Fibroblast of skin of abdomen (primary cell): ENCODE results near the gene ZNF175.
"Not testable (repeated sequence)": the region's sequence is repeated elsewhere in the genome, so short reads cannot be mapped to it uniquely, and the experiment has no call there.

ENCODE experiments used
- DNase-seq: peaks from one replicate; pipeline ENCODE4 v3.0.0-alpha.2; 2013

The ZNF175 gene

DNA sequence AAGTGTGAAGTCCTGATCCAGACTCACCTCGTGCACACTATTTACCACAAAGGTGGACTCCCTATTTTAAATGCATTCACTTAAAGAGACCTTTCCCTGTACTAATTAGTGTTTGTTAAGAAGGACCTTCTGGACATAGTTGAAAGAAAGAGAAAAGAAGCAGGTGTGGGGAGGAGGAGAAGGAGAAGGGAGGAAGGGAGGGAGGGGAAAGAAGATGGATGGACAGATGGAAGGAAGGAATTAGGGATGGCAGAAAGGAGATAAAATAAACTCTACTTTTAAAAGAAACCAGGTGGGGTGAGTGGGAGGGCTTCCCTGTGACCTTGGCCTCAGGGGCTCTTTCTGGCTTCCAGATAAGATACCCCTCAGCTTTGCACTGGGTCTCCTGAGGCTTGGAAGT lies 21.4 kb downstream of the ZNF175 start:
- DNase-seq: no peak

DNA sequence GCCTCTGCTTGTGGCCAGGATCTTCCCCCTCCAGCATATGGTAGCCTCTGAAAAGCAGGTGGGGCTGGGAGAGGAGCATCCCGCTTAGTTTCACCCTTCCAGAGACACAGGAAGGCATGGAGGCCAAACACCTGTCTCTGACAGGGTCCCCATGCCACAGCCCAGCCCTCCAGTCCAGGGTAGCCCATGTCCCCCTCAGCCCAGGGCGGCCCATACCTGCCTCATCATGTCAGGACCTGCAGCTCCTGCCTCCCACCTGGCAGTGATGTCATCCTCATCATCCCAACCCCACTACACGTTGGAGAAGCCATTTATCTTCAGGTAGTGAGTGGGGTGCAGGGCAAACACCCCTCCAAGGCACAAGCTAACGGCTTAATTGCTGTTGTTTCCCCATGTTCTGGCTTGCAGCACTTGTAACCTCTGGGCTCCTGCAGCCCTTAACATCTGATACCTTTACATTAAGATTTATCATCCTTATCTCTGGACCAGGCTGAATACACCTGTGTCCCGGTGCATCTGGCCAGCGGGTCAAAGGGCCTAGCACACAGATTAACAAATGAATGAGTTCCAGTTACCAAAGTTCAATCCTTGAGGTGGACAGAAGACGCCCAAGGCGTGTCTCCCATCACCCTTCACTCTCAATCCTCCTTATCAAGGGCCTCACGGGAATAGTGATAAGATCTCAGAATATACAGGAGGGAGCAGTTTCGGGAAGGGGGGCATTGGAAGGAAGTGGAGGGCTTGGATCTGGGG lies 22.2 kb downstream of the ZNF175 start:
- DNase-seq: no peak

DNA sequence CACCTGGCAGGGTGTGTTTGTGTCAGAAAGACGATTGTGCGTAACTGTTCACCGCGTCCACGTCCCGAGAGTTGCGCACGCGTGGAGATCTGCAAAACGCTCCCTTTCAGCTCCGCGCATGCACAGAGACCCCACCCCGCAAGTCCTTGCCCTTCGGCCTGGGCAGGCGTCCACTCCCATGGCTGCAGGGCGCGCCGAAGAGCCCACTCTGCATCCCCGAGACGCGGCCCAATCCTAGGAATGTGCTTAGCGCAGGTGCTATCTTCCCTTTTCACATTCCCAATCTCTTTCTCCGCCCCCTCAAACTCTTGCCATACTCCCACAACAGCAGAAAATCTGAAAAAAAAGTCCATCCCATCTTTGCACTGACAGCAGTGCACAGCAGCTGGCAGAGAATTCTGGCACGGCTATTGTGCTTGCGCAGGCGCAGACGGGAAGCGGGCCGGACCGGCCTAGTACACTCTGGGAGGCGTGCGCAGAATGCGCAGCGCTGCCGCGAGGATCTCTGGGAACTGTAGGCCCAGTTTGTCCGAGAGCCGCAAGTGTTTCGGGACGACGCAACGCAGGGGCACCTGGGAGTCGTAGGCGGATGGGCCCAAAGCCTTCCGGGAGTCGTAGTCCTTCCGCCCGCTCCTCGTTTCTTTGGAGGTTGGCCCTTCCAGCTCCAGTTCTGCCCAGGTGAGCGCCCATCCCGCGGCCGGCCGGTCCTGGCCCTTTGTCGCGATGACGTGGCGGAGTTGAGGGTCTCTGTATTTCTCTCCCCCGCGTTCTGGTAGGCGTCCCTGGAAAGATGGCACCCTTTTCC lies 23.1 kb downstream of the ZNF175 start:
- DNase-seq: peak; percentile 97

DNA sequence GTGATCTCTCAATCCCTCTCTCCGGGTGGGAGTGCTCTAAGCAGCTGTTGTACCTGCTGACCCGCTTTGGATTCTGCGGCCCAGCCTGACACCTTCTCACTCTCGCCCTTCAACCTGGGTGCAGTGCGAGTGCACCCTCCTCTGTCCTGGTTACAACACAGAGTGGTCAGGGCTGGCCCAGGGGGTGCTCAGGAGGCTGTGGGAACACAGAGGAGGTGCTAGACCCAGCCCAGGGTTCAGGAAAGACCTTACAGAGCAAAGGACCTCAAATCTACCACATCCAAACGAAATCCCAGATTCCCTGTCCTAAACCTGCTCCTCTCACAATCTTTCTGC lies 23.7 kb downstream of the ZNF175 start:
- DNase-seq: no peak

DNA sequence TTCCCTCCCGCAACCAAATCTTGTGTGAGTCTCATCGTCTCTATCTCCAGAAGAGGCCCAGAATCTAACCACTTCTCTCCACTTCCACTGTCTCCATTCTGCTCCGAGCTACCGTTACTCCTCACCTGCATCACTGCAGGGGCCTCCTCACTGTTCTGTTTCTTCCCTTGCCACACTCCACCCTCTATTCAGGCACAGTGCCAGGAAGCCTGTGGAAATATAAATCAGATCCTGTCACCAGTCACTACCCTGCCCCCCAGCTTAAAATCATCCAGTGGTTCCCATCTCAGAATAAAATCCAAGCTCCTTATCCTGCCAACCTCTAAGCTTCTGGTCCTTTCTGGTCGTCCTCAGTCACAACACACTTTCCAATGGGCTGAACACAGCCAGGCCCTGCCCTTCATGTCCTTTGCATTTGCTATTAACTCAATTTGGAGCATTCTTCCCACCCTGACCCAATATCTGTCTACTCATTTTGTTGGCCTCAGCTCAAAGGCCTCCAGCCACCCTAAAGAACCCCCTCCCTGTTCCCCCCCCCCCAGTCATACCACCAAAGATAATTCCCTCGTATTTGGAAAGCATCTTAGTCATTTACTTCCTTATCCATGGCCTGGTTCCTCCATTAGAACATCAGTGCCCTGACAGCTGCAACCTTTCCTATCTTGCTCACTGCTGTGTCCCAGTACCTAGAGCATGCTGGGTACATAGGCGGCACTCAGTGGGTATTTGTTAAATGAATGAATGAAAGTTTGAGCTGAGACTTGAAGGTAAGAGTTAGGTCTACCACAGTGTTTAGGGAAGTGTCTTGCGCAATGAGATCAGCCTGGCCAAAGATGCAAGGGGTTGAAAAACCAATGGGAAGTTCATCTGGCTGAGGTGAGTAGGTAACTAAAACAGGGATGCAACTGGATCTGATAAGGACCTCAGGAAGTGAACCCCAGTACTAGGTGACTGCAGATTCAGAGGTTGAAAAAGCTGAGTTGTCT lies 24.4 kb downstream of the ZNF175 start:
- DNase-seq: no peak

DNA sequence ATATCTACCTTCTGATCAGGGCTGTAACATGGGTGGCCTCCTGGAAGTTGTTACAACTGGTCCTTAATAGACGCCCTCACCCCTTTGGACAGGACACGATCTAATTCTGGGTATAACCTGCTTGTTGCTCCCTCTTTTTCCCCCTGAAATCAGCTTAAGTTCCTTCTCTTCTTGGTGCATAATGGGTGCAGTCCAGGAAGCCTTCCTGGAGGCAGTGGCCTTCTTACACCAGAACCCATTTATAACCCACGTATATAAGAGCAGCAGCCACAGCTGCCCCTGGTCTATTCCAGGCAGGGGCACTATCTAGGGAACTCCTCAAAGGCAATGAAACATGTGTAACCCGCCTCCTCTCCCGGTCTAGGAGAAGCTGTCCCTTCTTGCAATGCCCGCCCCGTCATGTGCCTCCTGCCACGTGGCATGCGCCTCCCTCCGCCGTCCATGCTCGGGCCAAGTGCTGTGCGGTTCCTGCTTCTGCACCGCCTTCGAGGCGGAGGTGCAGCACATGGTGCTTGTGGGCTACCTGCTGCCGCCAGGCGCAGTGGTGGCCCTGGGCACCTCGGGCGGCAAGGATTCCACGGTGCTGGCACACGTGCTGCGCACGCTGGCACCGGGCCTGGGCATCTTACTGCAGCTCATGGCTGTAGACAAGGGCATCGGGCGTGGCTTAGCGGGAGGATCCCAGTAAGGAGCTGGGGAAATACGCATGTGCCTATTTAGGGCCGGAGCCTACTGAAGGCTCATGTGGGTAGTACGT lies 27.3 kb downstream of the ZNF175 start:
- no peak for DNase-seq

DNA sequence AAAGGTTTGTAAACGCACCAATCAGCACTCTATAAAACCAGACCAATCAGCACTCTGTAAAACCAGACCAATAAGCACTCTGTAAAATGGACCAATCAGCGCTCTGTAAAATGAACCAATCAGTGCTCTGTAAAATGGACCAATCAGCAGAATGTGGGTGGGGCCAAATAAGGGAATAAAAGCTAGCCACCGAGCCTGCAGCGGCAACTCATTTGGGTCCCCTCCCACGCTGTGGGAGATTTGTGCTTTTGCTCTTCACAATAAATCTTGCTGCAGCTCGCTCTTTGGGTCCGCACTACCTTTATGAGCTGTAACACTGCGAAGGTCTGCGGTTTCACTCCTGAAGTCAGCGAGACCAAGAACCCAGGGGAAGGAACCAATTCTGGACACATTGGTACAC lies 28.0 kb downstream of the ZNF175 start:
- no peak for DNase-seq

DNA sequence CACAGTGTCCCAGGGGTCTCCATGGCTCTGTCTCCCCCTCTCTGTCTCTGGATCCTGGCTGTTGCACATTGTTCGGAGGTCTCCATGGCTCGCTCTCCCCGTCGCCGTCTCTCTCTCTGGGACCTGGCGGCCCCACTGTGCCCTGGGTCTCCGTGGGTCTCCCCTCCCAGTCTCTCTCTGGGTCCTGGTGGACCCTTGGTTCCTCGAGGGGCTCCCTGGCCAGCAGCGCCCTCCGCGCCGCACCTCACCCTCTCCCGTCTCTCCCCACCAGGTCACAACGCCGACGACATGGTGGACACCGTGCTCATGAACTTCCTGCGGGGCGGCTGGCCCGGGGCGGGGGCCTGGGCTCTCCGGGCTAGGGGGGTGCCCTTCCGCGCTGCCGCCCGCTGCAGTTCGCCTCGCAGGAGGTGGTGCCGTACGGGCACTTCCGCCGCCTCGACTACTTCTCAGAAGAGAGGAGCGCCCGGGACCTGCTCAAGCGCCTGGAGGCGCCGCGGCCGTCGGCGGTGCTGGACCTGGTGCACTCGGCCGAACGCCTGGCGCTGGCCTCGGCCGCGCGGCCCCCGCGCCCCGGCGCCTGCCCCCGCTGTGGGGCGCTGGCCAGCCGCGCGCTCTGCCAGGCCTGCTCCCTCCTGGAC lies 30.0 kb downstream of the ZNF175 start:
- no peak for DNase-seq

DNA sequence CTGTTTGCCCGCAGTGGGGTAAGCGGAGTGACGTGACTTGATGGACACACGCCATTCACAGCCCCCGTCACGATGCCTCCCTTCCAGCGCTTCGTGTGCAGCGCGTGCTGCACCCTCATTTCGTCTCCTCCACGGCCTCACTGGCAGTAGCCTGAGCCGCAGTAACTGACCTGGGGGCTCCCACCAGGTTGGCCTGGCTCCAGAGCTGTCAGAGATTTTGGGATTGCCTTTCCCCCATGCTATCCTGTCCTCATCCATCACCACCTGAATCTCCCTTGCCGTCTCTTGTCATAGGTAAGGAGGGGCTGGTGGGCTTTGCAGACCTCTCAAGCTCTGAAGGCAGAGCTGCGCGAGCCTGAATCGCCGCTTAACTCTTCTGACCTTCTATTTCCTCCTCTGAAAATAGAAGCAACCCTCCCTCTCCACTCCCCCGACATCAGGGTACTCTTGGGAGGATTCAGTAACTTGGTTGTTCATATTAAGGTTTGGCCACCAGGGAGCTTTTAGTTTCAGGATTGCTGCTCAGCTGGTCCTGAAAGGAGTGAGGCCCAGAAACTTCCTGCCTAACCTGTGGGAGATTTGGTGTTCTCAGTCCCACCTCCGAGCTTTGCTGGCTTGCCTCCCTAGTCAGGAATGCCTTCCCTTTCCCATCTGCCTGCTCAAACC lies 31.2 kb downstream of the ZNF175 start:
- DNase-seq: no peak

DNA sequence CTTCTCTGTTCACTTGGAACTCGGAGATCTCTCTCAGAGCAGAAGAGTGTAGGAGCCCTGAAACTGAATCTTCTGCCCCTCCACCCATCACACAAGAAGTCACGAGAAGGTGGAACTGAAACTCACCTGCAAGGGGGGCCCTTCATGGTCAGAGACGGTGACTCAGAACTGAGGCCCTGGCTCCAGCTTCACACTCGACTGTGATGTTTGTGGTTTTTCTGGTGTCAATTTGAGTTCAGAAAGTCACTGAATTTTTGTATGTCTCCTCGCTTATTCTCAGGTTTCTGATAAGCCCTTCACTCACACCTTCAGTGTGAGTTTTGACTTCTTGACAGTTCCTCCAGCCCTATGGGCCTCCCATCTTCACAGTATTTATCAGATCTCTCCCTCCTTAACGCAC lies 36.0 kb downstream of the ZNF175 start:
- no peak for DNase-seq

DNA sequence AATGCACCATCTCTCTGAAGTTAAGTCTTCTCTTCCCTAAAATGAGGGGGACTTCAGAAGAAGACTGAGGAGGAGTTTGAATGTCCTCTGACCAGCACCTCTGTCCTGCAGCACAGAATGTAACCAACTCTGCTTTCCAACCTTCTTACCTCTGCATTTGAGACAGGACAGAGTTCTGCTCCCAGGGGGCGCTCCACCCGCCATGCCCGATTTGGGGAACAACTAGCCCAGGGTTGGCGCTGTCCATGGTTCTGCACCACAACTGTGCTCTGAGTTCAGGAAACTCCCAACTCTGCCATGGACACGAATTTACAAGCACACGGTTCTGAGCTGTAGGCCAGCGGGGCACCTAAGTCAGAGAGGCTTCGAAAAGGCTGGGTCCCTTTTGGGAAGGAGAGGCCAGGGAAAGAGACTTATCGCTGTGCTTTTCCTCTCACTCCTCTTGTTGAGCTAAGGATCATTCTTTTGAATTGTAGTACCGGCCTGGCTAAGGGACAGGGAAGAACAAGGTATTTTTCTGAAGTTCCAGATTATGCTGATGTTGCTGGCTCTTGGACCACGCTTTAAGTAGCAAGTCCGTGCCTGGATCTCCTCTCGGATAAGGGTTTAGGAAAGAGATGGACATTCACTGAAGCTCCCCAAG lies 37.0 kb downstream of the ZNF175 start:
- peak; percentile 61 for DNase-seq

DNA sequence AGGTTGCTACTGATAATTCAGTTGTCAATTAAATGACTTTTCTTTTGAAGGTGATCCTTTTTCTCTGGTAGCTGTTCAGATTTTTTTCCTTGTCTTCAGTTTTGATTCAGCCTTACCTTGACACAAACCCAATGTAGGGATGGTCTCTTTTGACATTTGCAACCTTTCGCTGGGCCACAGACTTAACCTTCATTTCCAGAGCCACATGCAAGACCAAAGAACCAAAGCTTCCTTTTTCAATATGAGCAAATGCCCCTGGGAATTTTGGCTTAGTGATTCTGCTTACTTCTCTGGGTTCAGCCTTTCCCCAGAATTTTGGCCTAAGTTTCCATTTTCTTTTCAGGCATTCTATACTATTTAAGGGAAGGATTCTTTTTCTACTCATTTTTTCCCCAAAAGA lies 39.5 kb downstream of the ZNF175 start:
- no peak for DNase-seq

DNA sequence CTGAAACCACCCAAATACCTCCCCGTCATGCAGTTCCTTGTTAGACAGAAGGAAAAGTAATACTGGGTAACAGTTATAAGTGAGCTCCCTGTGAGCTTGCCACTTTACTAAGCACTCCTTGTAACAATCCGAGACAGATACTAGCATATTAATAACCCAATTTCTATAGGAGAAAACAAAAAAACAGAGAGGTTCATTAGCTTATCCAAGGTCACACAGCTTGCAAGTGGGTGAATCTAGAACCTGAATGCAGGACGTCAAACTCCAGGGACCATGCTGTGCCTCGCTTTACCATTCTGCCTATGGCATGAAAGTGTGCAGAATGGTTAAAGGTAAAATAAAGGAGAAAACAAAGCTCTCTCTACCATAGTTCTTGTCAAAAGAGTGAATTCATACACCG lies 43.7 kb downstream of the ZNF175 start:
- DNase-seq: no peak

DNA sequence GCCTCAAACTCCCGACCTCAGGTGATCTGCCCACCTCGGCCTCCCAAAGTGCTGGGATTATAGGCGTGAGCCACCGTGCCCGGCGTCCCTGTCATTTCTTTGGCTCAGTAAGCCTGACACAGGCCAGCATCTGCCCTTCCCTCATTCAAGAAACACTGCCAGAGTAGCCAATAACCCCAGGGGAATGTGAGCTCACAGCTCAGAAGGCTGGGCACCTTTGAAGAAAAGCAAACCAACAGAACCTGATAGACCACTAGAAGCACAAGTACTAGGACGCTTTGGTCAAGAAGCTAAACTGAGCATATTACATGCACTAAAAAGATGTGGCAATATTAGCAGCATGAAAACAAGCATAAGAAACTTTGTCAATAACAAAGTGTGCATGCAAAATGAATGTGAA lies 44.9 kb downstream of the ZNF175 start:
- DNase-seq: no peak

DNA sequence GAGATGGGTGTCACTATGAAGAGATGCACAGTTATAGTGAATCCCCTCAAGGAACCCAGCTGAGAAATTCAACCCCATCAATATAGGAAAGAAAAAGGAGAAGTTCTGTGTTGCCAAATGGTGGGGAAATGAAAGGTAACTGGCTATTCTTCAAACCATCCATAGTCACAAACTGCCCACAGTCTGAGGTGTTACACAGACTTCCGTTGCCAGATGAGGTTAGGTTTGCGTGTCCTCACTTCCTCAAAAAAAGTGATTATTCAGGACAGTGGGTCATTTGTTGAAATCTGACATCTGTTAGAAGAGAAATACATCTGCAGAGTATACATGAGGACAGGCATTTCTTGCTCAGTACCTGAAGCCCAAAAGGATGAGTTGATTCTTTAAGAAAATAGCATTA lies 50.1 kb downstream of the ZNF175 start:
- no peak for DNase-seq

DNA sequence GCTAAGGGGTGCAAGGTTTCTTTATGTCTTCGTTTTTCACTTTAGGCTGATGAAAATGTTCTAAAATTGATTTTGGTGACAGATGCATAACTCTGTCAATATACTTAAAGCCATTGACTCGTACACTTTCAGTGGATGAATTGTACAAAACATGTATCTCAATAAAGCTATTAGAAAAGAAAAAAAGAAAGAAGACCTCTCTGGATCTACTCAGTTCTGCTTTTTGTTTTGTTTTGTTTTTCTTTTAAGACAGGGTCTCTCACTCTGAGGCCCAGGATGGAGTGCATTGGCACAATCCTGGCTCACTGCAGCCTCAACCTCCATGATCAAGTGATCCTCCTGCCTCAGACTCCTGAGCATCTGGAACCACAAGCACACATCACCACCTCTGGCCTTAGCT lies 55.6 kb downstream of the ZNF175 start:
- no peak for DNase-seq

DNA sequence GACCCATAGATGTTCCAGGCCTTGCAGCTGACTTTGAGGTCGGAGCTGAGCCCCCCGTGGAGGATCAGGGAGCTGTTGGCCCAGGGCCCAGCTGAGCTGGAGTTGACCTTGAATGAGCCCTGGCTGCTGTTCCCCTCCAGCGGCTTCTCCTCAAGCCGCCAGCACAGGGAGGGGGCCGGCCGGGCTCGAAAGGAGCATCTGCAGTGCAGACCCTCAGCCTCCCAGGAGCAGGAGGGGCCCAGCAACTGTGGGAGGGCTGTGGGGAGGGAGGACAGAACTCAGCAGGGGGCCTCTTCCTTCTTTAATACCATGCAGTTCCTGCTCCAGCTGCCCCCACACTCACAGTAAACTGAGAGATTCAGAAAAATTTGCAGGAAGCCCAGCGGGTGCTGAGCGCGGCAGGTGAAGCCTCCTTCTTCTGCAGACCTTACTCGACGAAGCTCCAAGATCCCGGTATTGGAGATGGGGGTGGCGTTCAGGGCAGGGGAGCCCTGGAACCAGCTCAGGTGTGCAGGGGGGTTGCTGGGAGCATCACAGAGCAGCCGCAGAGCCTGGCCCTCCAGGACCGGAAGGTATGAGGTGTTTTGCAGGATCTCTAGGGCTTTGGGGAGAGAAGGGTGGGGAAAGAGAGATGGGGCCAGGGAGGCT lies 56.5 kb downstream of the ZNF175 start:
- no peak for DNase-seq

DNA sequence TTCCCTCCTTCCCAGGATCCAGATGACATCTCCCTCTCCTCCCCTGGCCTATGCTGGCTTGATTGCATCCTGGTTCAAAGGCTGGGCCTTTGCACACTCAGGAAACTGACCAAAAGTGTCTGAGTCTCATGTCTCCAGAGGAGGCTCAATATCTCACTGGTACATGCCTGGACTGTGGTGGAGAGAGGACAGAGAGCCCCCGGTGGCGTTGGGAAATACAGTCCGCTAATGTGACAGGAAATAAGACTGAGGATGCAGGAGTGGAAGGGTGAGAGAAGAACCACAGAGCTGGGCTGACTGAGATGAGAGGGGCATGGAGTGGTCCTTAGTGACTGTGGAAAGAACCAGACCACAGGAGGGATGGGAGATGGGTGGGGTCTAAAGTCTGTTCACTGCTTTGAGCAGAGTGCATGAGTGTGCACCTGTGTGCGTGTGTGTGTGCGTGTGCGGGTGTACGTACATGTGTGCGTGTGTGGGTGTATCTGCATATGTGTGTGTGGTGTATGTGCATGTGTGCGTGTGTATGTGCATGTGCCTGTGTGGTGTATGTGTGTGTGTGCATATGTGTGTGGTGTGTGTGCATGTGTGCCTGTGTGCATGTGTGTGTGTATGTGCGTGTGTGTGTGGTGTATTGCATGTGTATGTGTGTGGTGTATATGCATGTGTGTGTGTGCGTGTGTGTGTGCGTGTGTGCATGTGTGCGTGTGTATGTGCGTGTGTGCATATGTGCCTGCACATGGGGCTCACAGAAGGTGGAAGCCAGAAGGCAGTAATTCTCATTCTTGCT lies 57.3 kb downstream of the ZNF175 start:
- no peak for DNase-seq

DNA sequence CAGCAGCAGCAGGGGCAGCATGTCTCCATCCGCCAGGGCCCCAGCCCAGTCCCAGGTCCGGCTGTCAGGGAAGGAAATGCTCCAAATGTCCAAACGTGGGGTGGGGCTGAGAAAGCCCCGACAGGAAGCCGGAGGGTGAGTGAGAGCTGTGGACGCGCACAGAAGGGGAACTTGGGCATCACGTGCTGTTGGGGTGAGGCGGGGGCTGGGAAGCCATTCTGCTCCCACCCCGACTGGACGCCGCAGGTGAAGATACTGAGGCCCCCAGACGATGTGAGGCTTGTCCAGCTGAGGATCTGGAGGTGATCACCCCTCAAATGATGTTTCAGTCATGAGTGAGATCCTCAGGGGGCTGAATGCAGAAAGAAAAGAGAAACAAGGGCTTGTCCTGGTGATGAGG lies 59.2 kb downstream of the ZNF175 start, which contains the start of gene SIGLEC5:
TSS of gene SIGLEC5 (minus strand) at position 87 of the 400 bp plus-strand sequence. CDS start at position 21, 66 bp downstream.
- DNase-seq: not testable (repeated sequence)
